IMR-90 (cell line): ENCODE results near the gene CDH1. TPM values are rescaled to one million over a fixed set of nuclear protein-coding genes. Genes with fewer than 3 reads are reported as not detected.

ENCODE experiments used
- ATAC-seq: fragments of 200-7000 bp; cut with Tn5 transposase; 2 replicates; pipeline ENCODE4 v1.9.1; 2020; ENCODE audit warnings: low read depth, mild to moderate bottlenecking, moderate library complexity
- BruUV-seq: library from RNA; stranded (reverse); fragments of 400-500 nt; replicated peaks from 2 replicates; lab custom pipeline; 2021; lab: Mats Ljungman, UMichigan
- CTCF ChIA-PET: fragments of 300-600 bp; formaldehyde crosslinking; extraction: SDS; loops from one replicate; lab custom pipeline; 2021; ENCODE audit warnings: antibody characterized with exemption; lab: Yijun Ruan, JAX
- POLR2A ChIA-PET: fragments of 300-600 bp; sonication (Branson Sonifier 250); formaldehyde crosslinking; loops from one replicate; lab custom pipeline; 2022; ENCODE audit warnings: antibody characterized with exemption; ENCODE audit not compliant: unreplicated experiment; lab: Charles Lee
- DNase-seq: peaks from one replicate; pipeline ENCODE4 v3.0.0; 2013
- H2AFZ ChIP-seq: replicated peaks from 2 replicates; pipeline ENCODE3; 2013; ENCODE audit warnings: low read length, mild to moderate bottlenecking; ENCODE audit not compliant: poor library complexity
- H2AK5ac ChIP-seq: 2 replicates; pipeline ENCODE4 v1.6.1; 2013; ENCODE audit warnings: low read depth, low read length, inconsistent platforms
- H2AK9ac ChIP-seq: replicated peaks from 2 replicates; pipeline ENCODE3; 2013; ENCODE audit warnings: mild to moderate bottlenecking, low read depth, low read length, moderate library complexity; ENCODE audit not compliant: poor library complexity
- H2BK120ac ChIP-seq: 2 replicates; pipeline ENCODE4 v1.6.1; 2013; ENCODE audit warnings: low read depth, low read length, inconsistent platforms
- H2BK15ac ChIP-seq: 3 replicates; pipeline ENCODE4 v1.6.1; 2013; ENCODE audit warnings: low read depth, low read length, inconsistent platforms
- H2BK20ac ChIP-seq: 2 replicates; pipeline ENCODE4 v1.6.1; 2013; ENCODE audit warnings: low read depth, mild to moderate bottlenecking, inconsistent platforms, low read length, moderate library complexity
- H2BK5ac ChIP-seq: 2 replicates; pipeline ENCODE4 v1.6.1; 2013; ENCODE audit warnings: mild to moderate bottlenecking, low read depth, low read length, inconsistent platforms; ENCODE audit not compliant: poor library complexity, severe bottlenecking
- H3K14ac ChIP-seq: replicated peaks from 2 replicates; pipeline ENCODE4 v1.6.1; 2013; ENCODE audit warnings: low read depth, low read length, inconsistent platforms
- H3K18ac ChIP-seq: 2 replicates; pipeline ENCODE4 v1.6.1; 2013; ENCODE audit warnings: low read depth, low read length, control low read depth
- H3K23ac ChIP-seq: 2 replicates; pipeline ENCODE4 v1.6.1; 2013; ENCODE audit warnings: low read depth, low read length, inconsistent platforms
- H3K27ac ChIP-seq: 2 replicates; pipeline ENCODE4 v1.5.1; 2013; ENCODE audit warnings: mild to moderate bottlenecking, control low read depth, low read length; ENCODE audit not compliant: insufficient read depth
- H3K27me3 ChIP-seq: 2 replicates; pipeline ENCODE4 v1.6.1; 2013; ENCODE audit warnings: low read length; ENCODE audit not compliant: control insufficient read depth, insufficient read depth
- H3K36me3 ChIP-seq: 2 replicates; pipeline ENCODE4 v1.6.1; 2013; ENCODE audit warnings: low read length, mixed read lengths; ENCODE audit not compliant: control insufficient read depth, insufficient read depth
- H3K4ac ChIP-seq: 2 replicates; pipeline ENCODE4 v1.6.1; 2013; ENCODE audit warnings: low read depth, low read length, inconsistent platforms
- H3K4me1 ChIP-seq: 2 replicates; pipeline ENCODE4 v1.6.1; 2013; ENCODE audit warnings: low read length, mixed read lengths; ENCODE audit not compliant: control insufficient read depth, insufficient read depth
- H3K4me2 ChIP-seq: 2 replicates; pipeline ENCODE4 v1.6.1; 2013; ENCODE audit warnings: low read depth, mild to moderate bottlenecking, control low read depth, low read length, moderate library complexity
- H3K4me3 ChIP-seq: 2 replicates; pipeline ENCODE4 v1.5.1; 2013; ENCODE audit warnings: low read depth, mild to moderate bottlenecking, control low read depth, low read length, moderate library complexity; ENCODE audit not compliant: insufficient read depth
- H3K56ac ChIP-seq: 2 replicates; pipeline ENCODE4 v1.6.1; 2013; ENCODE audit warnings: low read length, inconsistent platforms; ENCODE audit not compliant: insufficient read depth; ENCODE audit errors: extremely low read depth
- H3K79me1 ChIP-seq, 2 experiments: 2 replicates each; pipeline ENCODE4 v1.6.1; 2013; ENCODE audit warnings: low read length in 2 of 2, inconsistent platforms in 1 of 2, low read depth in 1 of 2
- H3K9ac ChIP-seq: 2 replicates; pipeline ENCODE4 v1.6.1; 2013; ENCODE audit warnings: low read depth, low read length, control low read depth
- H3K9me1 ChIP-seq: 2 replicates; pipeline ENCODE4 v1.6.1; 2013; ENCODE audit warnings: low read length, inconsistent platforms; ENCODE audit not compliant: insufficient read depth
- H3K9me3 ChIP-seq: 2 replicates; pipeline ENCODE4 v1.6.1; 2013; ENCODE audit warnings: low read length; ENCODE audit not compliant: control insufficient read depth, insufficient read depth
- H4K20me1 ChIP-seq: 2 replicates; pipeline ENCODE4 v1.6.1; 2013; ENCODE audit warnings: low read length, inconsistent platforms; ENCODE audit not compliant: insufficient read depth
- H4K5ac ChIP-seq: 2 replicates; pipeline ENCODE4 v1.6.1; 2013; ENCODE audit warnings: mild to moderate bottlenecking, low read depth, low read length, control low read depth
- H4K8ac ChIP-seq, 2 experiments: 2 replicates each; pipeline ENCODE4 v1.6.1; 2013; ENCODE audit warnings: low read depth in 2 of 2, low read length in 2 of 2, control low read depth in 1 of 2, inconsistent platforms in 1 of 2
- H4K91ac ChIP-seq: 2 replicates; pipeline ENCODE4 v1.6.1; 2013; ENCODE audit warnings: low read depth, low read length, inconsistent platforms; ENCODE audit not compliant: insufficient read depth
- BHLHE40 ChIP-seq: fragments of 150-350 bp; IDR thresholded peaks from 2 replicates; pipeline ENCODE4 v1.6.1; 2016; ENCODE audit warnings: mild to moderate bottlenecking, low read depth, low read length
- CEBPB ChIP-seq: IDR thresholded peaks from 2 replicates; pipeline ENCODE4 v1.6.1; 2012; ENCODE audit warnings: low read depth, low read length, improper control_type of control experiment
- CHD1 ChIP-seq: IDR thresholded peaks from 2 replicates; pipeline ENCODE4 v1.6.1; 2012; ENCODE audit warnings: low read depth, low read length, improper control_type of control experiment
- CTCF ChIP-seq: conservative IDR thresholded peaks from 2 replicates; pipeline ENCODE4 v1.5.1; 2012; ENCODE audit warnings: mild to moderate bottlenecking, low read depth, low read length, improper control_type of control experiment
- FOS ChIP-seq: fragments of 150-350 bp; IDR thresholded peaks from 2 replicates; pipeline ENCODE4 v1.6.1; 2016; ENCODE audit warnings: low read depth, low read length
- MAFK ChIP-seq: IDR thresholded peaks from 2 replicates; pipeline ENCODE4 v1.6.1; 2012; ENCODE audit warnings: low read depth, low read length, improper control_type of control experiment
- MAZ ChIP-seq: IDR thresholded peaks from 2 replicates; pipeline ENCODE4 v1.6.1; 2012; ENCODE audit warnings: low read depth, mild to moderate bottlenecking, low read length, improper control_type of control experiment, moderate library complexity, borderline replicate concordance
- MXI1 ChIP-seq: IDR thresholded peaks from 2 replicates; pipeline ENCODE4 v1.6.1; 2012; ENCODE audit warnings: low read depth, mild to moderate bottlenecking, low read length, moderate library complexity, borderline replicate concordance
- NFE2L2 ChIP-seq: fragments of 150-350 bp; IDR thresholded peaks from 2 replicates; pipeline ENCODE4 v1.6.1; 2016; ENCODE audit warnings: low read depth, mild to moderate bottlenecking, low read length
- POLR2A ChIP-seq: IDR thresholded peaks from 2 replicates; pipeline ENCODE4 v1.6.1; 2012; ENCODE audit warnings: mild to moderate bottlenecking, low read depth, low read length
- RAD21 ChIP-seq: IDR thresholded peaks from 2 replicates; pipeline ENCODE4 v1.6.1; 2012; ENCODE audit warnings: low read length, improper control_type of control experiment
- RCOR1 ChIP-seq: IDR thresholded peaks from 2 replicates; pipeline ENCODE4 v1.6.1; 2012; ENCODE audit warnings: mild to moderate bottlenecking, low read length, improper control_type of control experiment; ENCODE audit not compliant: insufficient replicate concordance
- RFX5 ChIP-seq: IDR thresholded peaks from 2 replicates; pipeline ENCODE4 v1.8.0; 2012; ENCODE audit warnings: low read depth, mild to moderate bottlenecking, low read length, moderate library complexity
- SMC3 ChIP-seq: fragments of 150-350 bp; IDR thresholded peaks from 2 replicates; pipeline ENCODE4 v1.6.1; 2016; ENCODE audit warnings: low read depth, mild to moderate bottlenecking, antibody characterized with exemption, low read length, moderate library complexity
- USF2 ChIP-seq: fragments of 150-350 bp; IDR thresholded peaks from 2 replicates; pipeline ENCODE4 v1.6.1; 2017; ENCODE audit warnings: mild to moderate bottlenecking, antibody characterized with exemption, low read length, low read depth
- WGBS, 2 experiments: methylation state at CpG; one replicate each; pipeline versions ENCODE4 v1.1.5 to v1.1.7; 2013; ENCODE audit warnings: missing lambda C conversion rate in 2 of 2; ENCODE audit not compliant: insufficient read length in 1 of 2; ENCODE audit errors: extremely low coverage in 2 of 2; 5-methylcytosine and 5-hydroxymethylcytosine counted together
- dilution Hi-C: fragments of 300-500 bp; cut with HindIII; formaldehyde crosslinking; loops from one replicate; pipeline ENCODE4 v1.14.3; 2018; ENCODE audit warnings: low sequenced_read_pairs; ENCODE audit not compliant: unreplicated experiment
- in situ Hi-C: fragments of 300-500 bp; cut with MboI; formaldehyde crosslinking; loops from 3 replicates; pipeline ENCODE4 v1.14.3; 2019; ENCODE audit warnings: low sequenced_read_pairs, inconsistent platforms, mixed read lengths
- intact Hi-C: fragments of 100-400 bp; cut with micrococcal nuclease; formaldehyde crosslinking; loops from 2 replicates; pipeline ENCODE4 v1.10.0; 2022
- polyA plus RNA-seq, 3 experiments: library from polyadenylated mRNA; depleted of rRNA; stranded (reverse); fragments of >200 nt; gene quantifications; 2 replicates each; pipeline ENCODE4 v1.2.3, GENCODE V29; 2012; ENCODE audit warnings: low replicate concordance in 1 of 3
- total RNA-seq: library from RNA; depleted of rRNA; stranded (reverse); fragments of >200 nt; gene quantifications from 2 replicates; pipeline ENCODE4 v1.2.3, GENCODE V29; 2012

Gene CDH1
- total and polyA plus RNA-seq, 2 of the 4 experiments (the other 2 are of a cell fraction), result under 0.01 TPM; not detected in 1

DNA sequence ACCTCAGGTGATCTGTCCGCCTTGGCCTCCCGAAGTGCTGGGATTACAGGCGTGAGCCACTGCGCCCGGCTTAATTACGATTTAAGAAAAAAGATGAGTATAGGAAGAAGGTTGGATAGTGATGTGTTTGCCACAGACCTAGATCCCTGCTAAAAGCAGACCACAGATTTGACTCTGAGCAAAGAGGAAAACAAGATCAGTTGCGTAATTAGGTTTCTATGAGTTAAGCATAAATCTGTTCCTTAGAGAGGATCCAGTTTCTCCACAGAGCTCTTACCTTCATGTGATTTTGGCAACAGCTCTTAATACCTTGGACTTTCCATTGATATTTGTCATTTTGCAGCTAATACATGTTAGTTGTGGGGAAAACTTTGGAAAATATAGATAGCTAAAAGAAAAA lies 31.1 kb downstream of the CDH1 start:
- Histone ChIP-seq H3K27ac (no peak overlapping the region), H3K23ac (no peak overlapping the region), H3K36me3 (no peaks in the 10 kb centered on the region), H4K20me1 (no peaks in the 10 kb centered on the region), H3K14ac (no peak overlapping the region), H3K9me1 (no peaks in the 10 kb centered on the region), H4K8ac (no peak overlapping the region), H3K18ac (no peak overlapping the region), H2AK9ac (no peak overlapping the region), H3K27me3 (peaks cover 16% of the 10 kb centered on the region), H3K4me1 (no peaks in the 10 kb centered on the region), H3K4ac (no peak overlapping the region), H3K4me2 (no peak overlapping the region), H4K91ac (no peak overlapping the region), H2AFZ (no peak overlapping the region), H2BK5ac (no peak overlapping the region), H3K9me3 (no peaks in the 10 kb centered on the region; the same call in 1 of the 2 replicates), H3K79me1 (no peaks in the 10 kb centered on the region), H3K9ac (no peak overlapping the region), H2AK5ac (no peak overlapping the region), H2BK15ac (no peak overlapping the region), H2BK120ac (no peak overlapping the region), H2BK20ac (no peak overlapping the region), H3K56ac (no peak overlapping the region), H3K4me3 (no peak overlapping the region), H4K5ac (no peak overlapping the region)
- BruUV-seq, result no TSS peak
- WGBS, 2 experiments, result no CpG with 5 or more reads among the region's 7 CpGs
- dilution Hi-C loops, result no loop called here
- TF ChIP-seq CHD1, result no peak
- TF ChIP-seq USF2, result no peak
- TF ChIP-seq RCOR1, result no peak
- no peak for TF ChIP-seq MAFK
- no peak for TF ChIP-seq BHLHE40
- TF ChIP-seq RAD21, result no peak
- no peak for TF ChIP-seq NFE2L2
- TF ChIP-seq FOS, result no peak
- no peak for TF ChIP-seq RFX5
- no peak for TF ChIP-seq MXI1
- no peak for TF ChIP-seq POLR2A
- no peak for TF ChIP-seq MAZ
- TF ChIP-seq SMC3, result no peak
- TF ChIP-seq CEBPB, result no peak; the same call in 1 of the 2 replicates
- no peak for TF ChIP-seq CTCF
- no peak for DNase-seq
- in situ Hi-C loops, result no loop called here
- ChIA-PET POLR2A (no interaction called here), CTCF (interaction anchor here (0.6 kb wide), 2 partner anchors 16 to 103 kb away, joined by 4 to 5 read pairs; no protein-coding TSS in a partner anchor)
- ATAC-seq, result no peak
- intact Hi-C loops, result no loop called here
